ENCODE measurements around the gene CDK16.
"Not testable (repeated sequence)": the region's sequence is repeated elsewhere in the genome, so short reads cannot be mapped to it uniquely, and the experiment has no call there.

CDK16 gene

DNA sequence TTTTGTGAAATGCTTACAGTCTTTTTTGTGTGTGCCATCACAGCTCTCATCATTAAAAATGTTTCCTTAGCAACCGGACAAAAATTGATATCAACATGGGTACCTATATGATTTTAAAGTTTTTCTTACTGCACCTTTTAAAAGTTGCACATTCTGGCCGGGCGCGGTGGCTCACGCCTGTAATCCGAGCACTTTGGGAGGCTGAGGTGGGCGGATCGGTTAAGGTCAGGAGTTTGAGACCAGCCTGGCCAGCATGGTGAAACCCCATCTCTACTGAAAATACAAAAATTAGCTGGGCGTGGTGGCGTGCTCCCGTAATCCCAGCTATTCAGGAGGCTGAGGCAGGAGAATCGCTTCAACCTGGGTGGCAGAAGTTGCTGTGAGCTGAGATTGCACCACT lies 39.1 kb downstream of the CDK16 start:
- not testable (repeated sequence) for ATAC-seq

DNA sequence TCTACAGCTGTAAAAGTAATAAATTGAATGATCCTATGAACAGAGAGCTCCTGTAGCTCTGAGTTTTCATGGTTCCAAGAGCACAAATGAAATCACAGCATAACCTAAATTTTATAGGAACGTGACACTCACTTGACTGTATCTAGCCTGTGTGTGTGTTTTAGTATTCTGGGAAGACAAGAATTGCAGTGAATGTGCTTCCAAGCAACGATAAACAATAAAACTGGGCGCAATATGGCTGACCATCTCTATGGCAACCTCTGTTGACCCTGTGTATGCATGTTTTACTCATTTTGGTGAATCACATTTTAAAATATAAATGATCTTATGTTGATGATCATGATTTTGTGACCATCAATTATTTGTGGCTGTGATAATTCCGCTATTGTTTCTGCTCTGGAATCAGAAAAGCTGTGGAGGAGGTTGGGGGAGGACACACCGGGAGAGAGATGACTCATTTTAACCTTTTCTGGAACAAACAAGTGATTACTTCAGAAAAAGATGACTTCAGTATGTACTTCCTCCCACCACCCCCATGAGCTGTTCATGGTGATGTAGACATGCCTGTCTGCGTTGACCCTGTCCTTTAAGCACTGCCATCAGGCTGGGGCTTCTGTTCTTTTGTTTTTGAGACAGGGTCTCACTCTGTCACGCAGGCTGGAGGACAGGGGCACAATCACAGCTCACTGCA lies 46.1 kb downstream of the CDK16 start:
- no peak for ATAC-seq

DNA sequence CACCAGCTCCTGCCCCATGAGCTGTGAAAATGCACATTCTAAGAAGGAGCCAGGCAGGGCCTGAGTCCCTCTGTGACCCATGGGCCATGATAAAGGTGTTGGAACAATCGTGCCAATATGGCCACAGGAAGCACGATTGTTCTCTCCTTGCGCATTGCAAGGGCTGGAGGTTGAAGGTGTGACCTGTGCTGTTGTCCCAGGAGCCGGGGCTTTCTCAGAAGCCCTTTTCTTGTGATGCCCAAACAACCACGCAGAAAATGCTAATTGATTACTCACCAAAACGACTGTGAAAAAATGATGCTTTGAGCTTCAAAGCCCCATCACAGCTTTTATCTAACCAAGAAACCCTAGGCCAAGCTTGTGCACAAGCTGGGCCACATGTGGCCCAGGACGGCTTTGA lies 48.2 kb downstream of the CDK16 start:
- ATAC-seq = no peak

DNA sequence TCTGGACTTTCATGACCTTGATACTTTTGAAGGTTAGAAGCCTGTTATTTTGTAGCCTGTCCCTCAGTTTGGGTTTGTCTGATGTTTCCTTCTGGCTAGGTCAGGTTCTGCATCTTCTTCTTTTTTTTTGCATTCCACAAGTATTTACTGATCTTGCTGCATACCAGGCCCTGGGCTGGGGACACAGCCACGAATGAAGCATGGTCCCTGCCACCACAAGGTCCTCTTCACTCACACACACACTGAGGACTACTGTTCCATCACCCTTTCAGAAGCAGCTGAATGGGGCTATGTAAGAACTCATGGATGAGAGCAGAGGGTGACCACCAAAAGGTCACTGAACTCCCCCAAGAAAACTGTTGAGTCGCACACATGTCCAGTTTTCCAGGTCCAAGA lies 53.5 kb downstream of the CDK16 start:
- no peak for ATAC-seq

DNA sequence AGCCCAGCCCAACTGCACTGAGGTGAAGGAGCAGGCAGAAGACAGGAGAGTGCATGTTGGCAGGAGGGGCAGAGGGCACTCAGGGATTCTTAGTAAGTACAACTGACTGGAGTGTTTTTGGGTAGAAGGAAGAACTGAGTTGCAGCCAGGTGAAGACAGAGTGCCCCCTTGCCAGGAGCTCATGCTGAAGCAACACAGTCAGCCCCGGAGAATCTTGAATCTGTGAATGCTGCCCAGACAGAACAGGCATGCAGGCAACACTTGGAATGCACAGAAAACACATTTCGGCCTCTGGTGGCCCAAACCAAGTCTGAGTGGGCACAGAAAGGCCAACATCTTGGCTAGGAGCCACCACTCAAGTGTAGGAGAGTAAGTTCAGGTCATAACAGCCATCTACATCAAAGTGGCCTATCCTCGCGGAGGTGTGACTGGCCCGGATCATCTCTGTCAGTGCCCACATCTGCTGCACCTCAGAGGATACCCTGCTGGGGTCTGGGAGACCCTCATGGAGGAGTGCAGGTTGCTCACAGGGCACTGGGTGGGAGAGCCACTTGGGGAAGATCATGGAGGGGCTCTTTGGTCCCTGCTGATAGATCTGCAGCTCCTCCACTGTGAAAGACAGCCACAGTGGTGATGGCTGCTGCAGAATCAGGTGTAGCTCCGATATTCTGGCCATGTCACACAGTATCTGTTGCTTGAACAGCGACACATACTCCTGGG lies 54.7 kb downstream of the CDK16 start:
- ATAC-seq = no peak

DNA sequence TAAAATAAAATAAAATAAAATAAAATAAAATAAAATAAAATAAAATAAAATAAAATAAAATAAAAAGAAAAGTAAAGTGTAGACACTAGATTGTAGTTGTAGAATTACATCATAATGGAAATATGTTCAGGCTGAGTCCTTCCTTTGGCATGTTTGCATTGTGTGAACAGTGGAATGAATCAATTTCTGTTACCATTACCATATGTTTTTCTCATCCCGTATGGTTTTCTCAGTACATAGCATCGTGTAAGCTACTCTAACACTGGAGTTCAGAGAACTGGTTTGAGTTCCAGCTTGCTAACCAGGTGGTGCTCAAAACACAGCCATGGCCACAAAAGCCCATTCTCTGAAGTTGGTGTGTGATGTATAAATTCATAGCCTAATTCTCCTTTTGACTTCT lies 60.2 kb downstream of the CDK16 start:
- no peak for ATAC-seq
